Activated CD4-positive, alpha-beta T cell treated with anti-CD3 and anti-CD28 coated beads for 48 hours (primary cell): ENCODE measurements around the gene ARHGAP44.

Source experiments
- DNase-seq: peaks from one replicate; pipeline ENCODE4 v3.0.0-alpha.2; 2020

Gene ARHGAP44

GRCh38 chr17:12789481-12790248, at the start of gene ARHGAP44:
Gene ARHGAP44 (plus strand): TSS chr17:12789498. CDS start chr17:12789839, 341 bp downstream.
- peak; percentile 44 for DNase-seq

GRCh38 chr17:12739500-12739899, 49.8 kb upstream of the ARHGAP44 start:
- no peak for DNase-seq

- no peak for DNase-seq
Observed at GRCh38 chr17:12743046-12743445, 46.3 kb upstream of the ARHGAP44 start.

- DNase-seq: no peak
Observed at GRCh38 chr17:12744298-12744697, 45.0 kb upstream of the ARHGAP44 start.

DNA sequence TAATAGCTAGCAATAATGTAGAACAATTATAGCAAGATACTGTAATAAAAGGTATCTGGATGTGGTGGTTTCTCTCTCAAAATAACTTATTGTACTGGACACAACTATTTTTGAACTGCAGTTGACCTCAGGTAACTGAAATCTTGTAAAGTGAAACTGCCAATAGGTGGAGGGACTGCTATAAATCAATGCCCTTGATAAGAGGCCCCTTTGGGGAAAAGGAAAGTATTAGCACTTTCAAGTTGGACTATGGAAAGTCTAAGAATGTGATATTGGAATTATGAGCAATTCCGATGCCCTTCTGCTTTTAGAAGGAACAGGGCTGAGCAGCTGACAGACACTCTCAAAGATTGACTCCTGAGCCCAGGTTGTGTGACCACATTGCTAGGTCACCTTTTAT, 44.5 kb upstream of the ARHGAP44 start:
- DNase-seq: no peak

- DNase-seq: no peak
Observed at GRCh38 chr17:12745486-12745885, 43.8 kb upstream of the ARHGAP44 start.

DNA sequence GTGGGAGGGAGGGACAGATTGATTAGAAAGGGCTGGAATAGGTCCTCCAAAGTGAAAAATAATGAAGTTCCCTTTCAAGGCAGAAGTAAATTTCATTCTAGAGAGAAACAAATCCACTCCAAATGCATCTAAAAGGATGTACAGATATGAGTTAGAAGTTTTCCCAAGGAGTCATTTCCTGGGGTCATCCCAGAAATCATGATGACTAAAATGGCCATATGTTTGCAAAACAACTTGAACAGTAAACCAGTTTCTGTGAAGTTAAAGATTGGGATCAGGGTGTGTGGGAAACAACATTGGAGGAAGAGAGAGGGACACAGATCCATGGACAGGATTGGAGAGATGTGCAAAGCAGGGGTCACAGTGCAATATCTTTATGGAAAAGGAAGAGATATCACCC, 32.5 kb upstream of the ARHGAP44 start:
- no peak for DNase-seq

DNA sequence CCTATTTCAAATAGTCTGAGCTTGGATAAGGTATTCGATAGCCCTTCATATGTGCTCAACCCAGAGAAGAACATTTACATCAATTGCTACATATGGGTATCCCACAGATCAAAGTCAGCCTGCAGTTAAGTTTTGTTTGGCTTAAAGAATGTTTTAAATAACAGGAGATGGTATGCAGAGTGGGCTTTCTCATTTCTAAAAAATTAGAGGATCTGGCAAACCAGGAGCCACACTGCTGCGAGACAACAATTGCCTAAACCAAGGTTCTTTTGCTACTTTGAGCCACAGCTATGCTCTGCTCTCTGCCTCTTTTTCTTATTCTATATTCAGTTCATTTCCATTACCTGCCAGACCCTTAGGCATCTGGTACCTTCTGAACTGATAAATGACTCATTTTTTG, 30.2 kb upstream of the ARHGAP44 start:
- no peak for DNase-seq

- peak; percentile 6 for DNase-seq
Observed at GRCh38 chr17:12765548-12765947, 23.8 kb upstream of the ARHGAP44 start.

DNA sequence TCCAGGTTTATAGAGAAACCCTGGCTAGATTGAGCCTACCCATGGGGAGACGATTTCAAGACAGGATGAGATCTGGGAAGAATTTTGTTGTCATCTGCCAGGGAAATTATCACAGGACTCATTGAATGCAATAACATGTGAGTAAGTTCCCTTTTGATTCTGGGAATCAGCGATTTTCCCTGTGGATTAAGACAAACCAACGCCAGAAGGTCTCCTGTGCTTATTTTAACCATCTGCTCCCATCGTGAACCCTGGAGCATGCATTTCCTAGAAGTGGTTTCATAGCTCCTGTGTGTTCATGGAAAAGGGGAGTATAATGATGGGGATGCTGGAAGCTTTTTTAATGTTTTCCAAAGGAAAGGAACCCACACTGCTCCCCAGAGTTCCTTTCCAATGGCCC, 21.0 kb upstream of the ARHGAP44 start:
- no peak for DNase-seq

- no peak for DNase-seq
Observed at GRCh38 chr17:12769981-12770380, 19.3 kb upstream of the ARHGAP44 start.

DNA sequence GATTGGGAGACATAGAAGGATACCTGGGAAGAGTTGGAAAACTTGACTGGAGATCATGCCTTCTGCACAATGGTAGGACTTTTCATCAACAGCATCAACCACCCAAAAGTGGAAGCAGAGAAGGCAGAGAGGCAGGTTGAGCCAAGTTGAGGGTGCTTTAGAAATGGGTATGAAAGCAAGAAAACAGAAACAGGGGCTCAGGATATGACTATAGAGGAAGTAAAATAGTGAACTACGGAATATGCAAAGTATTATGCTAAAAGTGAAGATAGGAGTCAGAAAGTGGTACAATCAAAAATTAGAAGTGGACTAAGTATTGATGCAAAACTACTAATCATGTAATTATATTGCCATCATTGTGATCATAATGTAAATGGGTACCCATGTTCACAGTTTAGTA, 16.1 kb upstream of the ARHGAP44 start:
- no peak for DNase-seq

DNA sequence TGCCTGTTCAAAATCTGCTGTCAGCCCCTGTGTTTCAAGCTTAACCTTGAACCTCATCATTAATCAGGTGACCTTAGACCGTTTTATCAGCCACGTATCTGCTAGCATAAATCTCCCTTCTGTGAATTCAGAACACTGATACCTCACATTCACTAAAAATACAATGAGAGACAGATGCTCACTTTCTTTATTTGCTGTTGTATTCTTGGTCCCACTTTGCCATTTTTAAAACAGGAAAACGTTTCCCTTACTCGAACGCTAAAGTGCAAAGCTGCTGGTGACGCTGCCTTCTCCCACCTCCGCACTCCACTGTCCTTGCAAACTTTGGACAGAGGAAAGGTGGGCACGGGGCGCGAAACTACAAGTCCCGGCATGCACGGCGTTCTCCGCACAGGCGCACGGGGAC, 220 bp upstream of the ARHGAP44 start:
- no peak for DNase-seq

DNA sequence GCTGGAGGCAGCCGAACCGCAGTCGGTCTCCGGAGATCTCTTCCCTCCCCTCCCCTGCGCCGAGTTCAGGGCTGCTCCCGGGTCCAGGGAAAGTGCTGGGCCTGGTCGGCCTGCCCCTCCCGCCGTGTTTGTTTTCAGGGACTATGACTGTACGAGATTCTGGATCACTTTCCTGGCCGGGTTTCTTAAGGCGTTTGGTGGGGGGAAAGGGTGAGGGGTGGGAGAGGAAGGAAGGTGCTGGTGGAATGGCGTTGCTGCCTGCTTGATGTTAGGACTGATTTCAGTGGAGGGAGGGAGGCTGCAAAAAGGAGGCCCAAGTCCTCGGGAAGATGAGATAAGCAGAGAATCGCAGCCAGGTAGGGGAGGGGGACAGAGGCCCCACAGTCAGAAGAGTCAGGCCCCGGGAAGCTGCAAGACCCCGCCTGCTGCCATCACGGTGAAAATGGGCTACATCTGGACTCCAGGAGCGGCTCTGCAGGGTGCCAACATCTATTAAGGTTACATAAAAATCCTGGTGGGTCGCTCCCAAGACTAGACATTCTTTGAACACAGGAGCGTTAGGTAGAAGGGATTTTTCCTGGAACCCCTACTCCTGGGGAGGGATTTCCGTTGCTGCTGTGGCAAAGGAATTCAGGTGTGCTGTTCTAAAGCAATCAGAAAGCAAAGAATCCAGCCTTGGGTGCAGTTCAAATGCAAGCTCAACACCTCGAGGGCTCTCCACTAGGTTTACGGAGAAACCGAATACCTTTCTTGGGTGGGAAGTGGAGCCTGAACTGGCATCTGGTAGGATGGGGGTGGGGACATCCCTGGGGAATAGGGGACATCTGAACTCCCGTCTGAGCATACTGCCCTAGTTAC, 1.2 kb downstream of the ARHGAP44 start:
- no peak for DNase-seq

- DNase-seq: no peak
Observed at GRCh38 chr17:12794919-12795532, 5.7 kb downstream of the ARHGAP44 start.

GRCh38 chr17:12800855-12801365, 11.6 kb downstream of the ARHGAP44 start:
- DNase-seq: no peak

DNA sequence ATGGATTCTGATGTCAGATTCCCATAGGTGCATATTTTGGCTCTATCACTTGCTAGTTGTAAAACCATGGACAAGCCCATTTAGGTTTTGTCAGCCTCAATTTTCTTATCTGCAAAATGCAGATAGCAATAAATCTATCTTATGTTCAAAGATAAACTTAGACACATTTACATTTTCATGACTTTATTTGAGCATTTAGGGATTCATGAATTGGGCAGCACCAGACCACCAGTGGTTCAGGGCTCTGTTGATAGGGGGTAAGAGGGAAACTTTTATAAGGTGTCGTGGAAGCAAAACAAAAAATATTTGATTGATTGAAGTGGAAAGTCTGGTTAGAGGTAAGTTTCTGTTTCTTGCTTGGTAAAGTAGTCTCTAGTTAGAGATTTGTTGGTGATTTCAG, 17.3 kb downstream of the ARHGAP44 start:
- no peak for DNase-seq

- no peak for DNase-seq
Observed at GRCh38 chr17:12808723-12809122, 19.4 kb downstream of the ARHGAP44 start.

GRCh38 chr17:12812877-12813276, 23.6 kb downstream of the ARHGAP44 start:
- DNase-seq: no peak

DNA sequence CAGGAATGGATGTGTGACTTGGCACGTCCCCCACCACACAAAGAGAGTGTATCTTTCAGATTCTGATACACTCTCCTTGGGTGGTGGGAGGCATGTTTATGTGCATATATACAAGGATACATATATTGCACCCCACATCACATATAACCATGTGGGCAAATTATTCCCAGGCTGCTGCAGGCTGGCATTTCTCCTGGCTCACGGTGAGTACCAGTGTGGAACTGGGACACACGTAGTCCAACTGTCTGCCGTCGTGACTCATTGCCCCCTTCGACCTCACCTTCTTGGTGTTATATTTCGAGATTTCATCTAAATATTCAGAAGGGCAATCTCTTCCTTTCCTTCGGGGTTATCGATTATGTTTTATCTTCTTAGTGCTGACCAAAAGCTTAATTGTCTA, 24.4 kb downstream of the ARHGAP44 start:
- DNase-seq: no peak

GRCh38 chr17:12814718-12815117, 25.4 kb downstream of the ARHGAP44 start:
- no peak for DNase-seq

DNA sequence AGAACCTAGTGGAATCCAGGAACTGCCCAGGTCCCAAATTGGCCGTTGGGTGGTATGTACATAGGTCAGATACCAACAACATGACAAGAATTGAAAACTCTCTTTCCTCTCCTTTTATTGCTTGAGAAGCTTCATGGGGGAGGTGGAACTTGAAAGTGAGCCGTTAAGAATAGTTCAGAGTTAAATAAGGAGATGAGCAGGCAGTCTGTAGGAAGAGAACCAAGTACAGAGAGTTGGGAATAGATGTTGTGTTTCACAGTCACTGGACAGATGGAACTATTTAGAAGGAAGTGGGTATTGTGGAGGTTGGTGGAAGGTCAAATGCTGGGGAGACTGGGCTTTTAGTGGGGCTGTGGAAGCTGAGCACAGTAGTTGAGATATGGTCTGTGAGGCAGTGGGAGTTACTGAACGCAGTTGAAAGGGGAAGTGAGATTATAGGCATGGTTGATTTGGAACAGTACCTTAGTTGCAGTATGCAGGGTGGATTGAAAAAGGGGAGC, 26.4 kb downstream of the ARHGAP44 start:
- no peak for DNase-seq

DNA sequence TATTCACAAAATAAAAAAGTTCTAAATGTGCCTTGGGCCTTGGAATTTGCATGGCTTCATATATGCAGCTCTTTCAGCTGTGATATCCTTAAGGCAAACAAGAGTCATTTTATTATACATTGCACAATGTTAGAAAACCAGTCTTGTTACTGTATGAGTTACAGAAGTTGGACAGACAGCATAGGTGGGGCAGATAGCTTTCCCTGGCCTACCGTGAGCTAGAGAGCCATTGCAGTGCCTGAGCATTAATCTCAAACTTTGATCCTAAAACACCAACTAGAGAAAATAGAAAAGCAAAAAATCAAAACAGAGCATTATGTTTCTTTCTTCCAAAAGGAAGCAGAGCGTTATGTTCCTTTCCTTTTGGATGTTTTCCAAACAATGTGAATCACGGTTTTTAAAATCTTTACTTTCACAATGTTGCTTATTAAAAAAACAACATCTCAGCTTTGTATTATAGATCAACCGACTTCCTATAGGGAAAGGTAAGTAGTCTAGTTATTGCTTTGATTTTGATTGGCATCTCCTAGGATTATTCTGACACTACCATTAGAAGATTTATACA, 32.2 kb downstream of the ARHGAP44 start:
- no peak for DNase-seq
